ENCODE measurements around the gene EGF.

EGF gene

DNA sequence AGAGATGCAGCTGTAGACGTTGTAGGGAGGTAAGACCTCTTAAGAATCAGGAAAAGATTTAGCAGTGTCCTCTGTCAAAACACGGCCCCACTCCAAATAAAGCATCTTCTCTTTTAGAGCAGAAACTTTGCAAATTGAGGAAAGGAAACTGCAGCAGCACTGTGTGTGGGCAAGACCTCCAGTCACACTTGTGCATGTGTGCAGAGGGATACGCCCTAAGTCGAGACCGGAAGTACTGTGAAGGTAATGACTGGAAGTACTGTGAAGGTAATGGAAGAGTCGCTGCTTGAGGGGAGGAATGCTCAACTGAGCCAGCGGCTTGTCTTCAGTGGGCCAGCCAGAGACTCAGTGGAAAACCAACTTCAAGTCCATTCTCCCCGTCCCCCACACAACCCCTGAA lies 46.5 kb downstream of the EGF start:
- DNase-seq (ENCODE audit: low spot score): no peak

- no peak for DNase-seq (ENCODE audit: low spot score)
Observed at GRCh38 chr4:109962401-109962800, 49.7 kb downstream of the EGF start.

GRCh38 chr4:109966891-109967481 lies 54.3 kb downstream of the EGF start:
- no peak for DNase-seq (ENCODE audit: low spot score)

DNA sequence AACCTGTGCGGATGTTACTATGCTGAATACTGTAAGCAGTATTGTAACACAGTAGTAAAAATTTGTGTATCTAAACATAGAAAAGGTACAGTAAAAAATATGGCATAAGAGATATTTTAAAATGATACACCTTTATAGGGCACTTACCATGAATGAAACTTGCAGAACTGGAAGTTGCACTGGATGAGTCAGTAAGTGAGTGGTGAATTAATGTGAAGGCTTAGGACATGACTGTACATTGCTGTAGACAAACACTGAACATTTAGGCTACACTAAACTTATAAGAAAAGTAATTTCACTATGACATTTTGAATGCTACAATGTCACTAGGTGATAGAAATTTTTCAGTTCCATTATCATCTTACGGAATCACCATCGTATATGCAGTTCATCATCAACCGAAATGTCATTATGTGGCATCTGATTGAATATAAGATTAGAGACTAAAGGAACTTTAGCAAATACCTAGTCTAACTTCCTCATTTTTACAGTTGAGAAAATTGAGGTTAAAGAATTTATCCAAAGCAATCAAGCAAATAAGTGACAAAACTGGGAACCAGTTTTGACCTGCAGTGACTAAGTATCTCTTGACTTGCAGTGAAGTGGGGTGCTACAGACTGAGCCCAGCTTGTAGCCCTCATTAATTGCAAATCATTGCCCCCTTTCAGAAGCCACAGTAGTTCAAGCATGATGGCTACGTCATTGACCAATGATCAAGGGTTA lies 55.3 kb downstream of the EGF start:
- no peak for DNase-seq (ENCODE audit: low spot score)

DNA sequence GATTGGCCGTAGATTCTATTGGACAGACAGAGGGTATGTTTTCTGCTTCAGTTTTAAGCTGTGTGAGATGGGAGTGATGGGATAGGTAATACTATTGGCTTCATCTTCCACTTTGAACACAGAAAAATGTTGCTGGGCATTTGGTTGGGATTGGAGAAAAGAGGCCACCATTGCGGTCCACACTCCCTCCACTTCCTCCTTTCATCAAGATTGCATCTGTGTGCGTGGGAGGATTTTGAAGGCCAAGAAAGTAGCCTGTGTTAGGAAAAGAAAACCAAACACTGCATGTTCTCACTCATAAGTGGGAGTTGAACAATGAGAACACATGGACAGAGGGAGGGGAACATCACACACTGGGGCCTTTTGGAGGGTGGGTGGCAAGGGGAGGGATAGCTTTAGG lies 56.4 kb downstream of the EGF start:
- DNase-seq (ENCODE audit: low spot score): no peak

GRCh38 chr4:109969919-109970318 lies 57.2 kb downstream of the EGF start:
- no peak for DNase-seq (ENCODE audit: low spot score)

GRCh38 chr4:109972786-109973528 lies 60.3 kb downstream of the EGF start:
- DNase-seq (ENCODE audit: low spot score): no peak

DNA sequence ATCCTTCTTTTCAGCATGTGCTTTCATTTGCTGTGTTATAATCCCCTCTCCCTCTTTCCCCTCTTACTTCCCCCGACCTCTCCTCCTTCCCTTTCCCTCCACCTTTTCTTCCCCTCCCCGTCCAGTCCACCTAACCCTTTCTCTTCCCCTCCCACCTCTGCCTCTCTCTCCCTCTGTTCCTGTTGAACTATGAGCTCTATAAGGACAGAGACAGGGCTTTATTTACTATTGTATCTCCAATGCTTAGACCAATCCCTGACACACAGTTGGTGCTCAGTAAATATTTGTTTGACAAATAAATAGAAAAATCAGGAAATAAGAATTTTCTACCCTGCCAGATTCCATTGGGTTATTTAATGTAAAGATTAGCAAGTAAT lies 60.8 kb downstream of the EGF start:
- no peak for DNase-seq (ENCODE audit: low spot score)

GRCh38 chr4:109976189-109976588 lies 63.5 kb downstream of the EGF start:
- no peak for DNase-seq (ENCODE audit: low spot score)

GRCh38 chr4:109977854-109978501 lies 65.3 kb downstream of the EGF start:
- DNase-seq (ENCODE audit: low spot score): peak; percentile 18

DNA sequence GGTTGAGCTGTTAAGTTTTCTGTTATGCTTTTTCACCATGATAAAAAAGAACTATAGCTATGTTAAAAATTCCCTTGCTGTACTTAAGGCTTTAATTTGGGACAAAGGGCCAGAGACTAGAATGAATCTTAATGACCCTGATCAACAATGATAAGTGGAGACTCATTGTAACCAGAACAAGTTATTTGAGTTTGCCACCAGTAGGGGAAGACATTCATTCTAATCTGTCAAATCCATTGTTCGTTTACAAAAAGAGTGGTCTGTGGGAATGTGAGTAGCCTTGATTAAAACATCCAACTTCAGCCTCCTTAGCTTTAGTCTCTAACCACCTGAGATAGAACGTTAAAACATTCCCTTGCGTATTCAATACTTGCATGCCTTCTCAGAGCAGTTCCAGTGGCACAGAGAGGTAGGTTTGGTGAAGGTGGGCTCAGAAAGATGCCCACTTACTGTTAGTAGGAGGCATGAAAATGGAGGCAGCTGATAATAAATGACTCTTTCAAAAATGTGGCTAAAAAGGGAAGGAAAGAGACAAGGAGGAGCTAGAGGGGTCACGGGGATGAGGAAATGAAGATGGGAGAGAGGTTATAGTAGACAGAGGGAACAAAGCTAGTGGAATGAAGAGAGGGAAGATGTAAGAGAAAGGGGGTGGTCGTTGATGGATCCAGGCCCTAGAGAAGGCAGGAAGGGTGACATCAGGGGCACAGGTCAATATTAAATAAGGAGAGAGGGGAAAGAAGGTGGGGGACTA lies 66.2 kb downstream of the EGF start:
- DNase-seq (ENCODE audit: low spot score): no peak

GRCh38 chr4:109979920-109980717 lies 67.4 kb downstream of the EGF start:
- no peak for DNase-seq (ENCODE audit: low spot score)

- no peak for DNase-seq (ENCODE audit: low spot score)
Observed at GRCh38 chr4:109981936-109982335, 69.3 kb downstream of the EGF start.

GRCh38 chr4:109982521-109982920 lies 69.8 kb downstream of the EGF start:
- no peak for DNase-seq (ENCODE audit: low spot score)

GRCh38 chr4:109985993-109986974 lies 73.6 kb downstream of the EGF start:
- no peak for DNase-seq (ENCODE audit: low spot score)

- no peak for DNase-seq (ENCODE audit: low spot score)
Observed at GRCh38 chr4:109989044-109989443, 76.4 kb downstream of the EGF start.

GRCh38 chr4:109989618-109990017 lies 76.9 kb downstream of the EGF start:
- DNase-seq (ENCODE audit: low spot score): no peak

DNA sequence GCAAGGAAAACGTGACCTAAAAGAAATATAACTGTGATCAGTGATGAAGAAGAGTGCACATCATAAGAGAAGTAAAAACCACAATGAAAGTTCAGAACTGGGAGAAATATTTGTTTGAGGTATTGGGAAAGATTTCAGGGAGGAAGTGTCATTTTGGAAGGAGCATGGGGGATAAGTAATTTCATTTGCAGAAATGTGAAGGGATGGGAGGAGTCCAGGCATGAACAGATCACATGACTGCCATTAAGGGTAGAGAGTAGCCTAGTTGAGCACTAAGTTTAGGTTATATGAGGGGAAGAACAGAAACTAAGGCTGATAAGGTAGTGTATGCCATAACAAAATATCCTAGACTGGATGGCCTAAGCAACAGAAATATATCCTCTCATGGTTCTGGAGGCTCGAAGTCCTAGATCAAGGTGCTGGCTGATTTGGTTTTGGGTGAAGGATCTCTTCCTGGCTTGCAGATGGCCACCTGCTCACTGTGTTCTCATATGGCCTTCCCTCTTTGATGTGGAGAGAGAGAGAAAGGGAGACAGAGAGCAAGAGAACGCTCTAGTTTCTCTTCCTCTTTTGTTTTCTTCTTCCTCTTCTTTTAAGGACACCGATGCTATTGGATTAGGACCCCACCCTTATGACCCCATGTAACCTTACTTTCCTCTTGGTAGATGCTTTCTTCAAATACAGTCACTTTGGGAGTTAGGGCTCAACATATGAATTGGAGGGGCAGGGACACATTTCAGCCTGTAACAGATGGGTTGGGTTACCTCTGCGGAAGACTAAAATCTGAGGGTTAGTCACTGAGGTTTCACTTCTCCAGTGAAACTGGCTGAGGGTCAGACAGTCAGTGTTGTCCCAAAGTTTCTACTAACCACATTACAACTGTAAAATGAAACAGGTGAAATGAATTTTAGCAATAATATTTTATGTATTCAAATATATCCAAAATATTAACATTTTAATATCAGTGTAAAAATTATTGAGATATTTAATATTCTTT lies 77.9 kb downstream of the EGF start:
- DNase-seq (ENCODE audit: low spot score): no peak

DNA sequence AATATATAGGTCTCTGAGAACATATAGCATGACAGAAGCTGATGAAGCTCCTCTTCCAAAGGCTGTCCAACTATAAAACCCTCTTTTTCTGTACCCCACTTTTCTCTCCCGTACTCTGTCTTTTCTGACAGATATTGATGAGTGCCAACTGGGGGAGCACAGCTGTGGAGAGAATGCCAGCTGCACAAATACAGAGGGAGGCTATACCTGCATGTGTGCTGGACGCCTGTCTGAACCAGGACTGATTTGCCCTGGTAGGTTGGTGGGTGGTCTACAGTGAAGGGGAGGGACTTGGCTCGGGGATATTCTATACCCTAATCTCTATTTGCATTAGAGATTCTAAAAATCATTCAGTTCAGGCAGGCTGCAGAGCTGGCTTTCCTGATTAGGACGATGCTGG lies 80.4 kb downstream of the EGF start:
- no peak for DNase-seq (ENCODE audit: low spot score)
